KMS-11 (cell line): Measurements from ENCODE around the gene PBLD.
A peak's percentile ranks its signal among the peaks of the same experiment; 100 is the strongest.

ENCODE experiments used
- H2AFZ ChIP-seq: fragments of 200-600 bp; sonication (generic); 2 replicates; pipeline ENCODE4 v1.6.1; 2016; ENCODE audit warnings: antibody characterized with exemption, mixed run types, low read depth
- H3K27ac ChIP-seq: fragments of 200-600 bp; sonication (generic); 2 replicates; pipeline ENCODE4 v1.6.1; 2016; ENCODE audit warnings: mild to moderate bottlenecking, mixed run types
- H3K27me3 ChIP-seq: fragments of 200-600 bp; sonication (generic); 2 replicates; pipeline ENCODE4 v1.6.1; 2017; ENCODE audit warnings: mild to moderate bottlenecking, low read depth, mixed run types, moderate library complexity; ENCODE audit not compliant: insufficient read depth
- H3K36me3 ChIP-seq: fragments of 200-600 bp; sonication (generic); 2 replicates; pipeline ENCODE4 v1.6.1; 2017; ENCODE audit warnings: mild to moderate bottlenecking, mixed run types; ENCODE audit not compliant: insufficient read depth
- H3K4me1 ChIP-seq: fragments of 200-600 bp; sonication (generic); 2 replicates; pipeline ENCODE4 v1.6.1; 2016; ENCODE audit warnings: mild to moderate bottlenecking, low read depth, mixed run types; ENCODE audit not compliant: poor library complexity, severe bottlenecking
- H3K4me2 ChIP-seq: fragments of 200-600 bp; sonication (generic); 2 replicates; pipeline ENCODE4 v1.7.0; 2016; ENCODE audit warnings: mild to moderate bottlenecking, mixed run types
- H3K4me3 ChIP-seq: fragments of 200-600 bp; sonication (generic); IDR thresholded peaks from 2 replicates; pipeline ENCODE4 v1.6.1; 2017; ENCODE audit warnings: low read depth, low read length, mixed read lengths; ENCODE audit not compliant: insufficient read depth
- H3K79me2 ChIP-seq: fragments of 200-600 bp; sonication (generic); 2 replicates; pipeline ENCODE4 v1.6.1; 2016; ENCODE audit warnings: low read depth, mixed run types; ENCODE audit not compliant: insufficient read depth
- H3K9ac ChIP-seq: fragments of 200-600 bp; sonication (generic); 2 replicates; pipeline ENCODE4 v1.6.1; 2016; ENCODE audit warnings: mild to moderate bottlenecking, mixed run types
- H4K20me1 ChIP-seq: fragments of 200-600 bp; sonication (generic); 2 replicates; pipeline ENCODE4 v1.6.1; 2016; ENCODE audit warnings: mild to moderate bottlenecking, mixed run types; ENCODE audit not compliant: insufficient read depth
- CTCF ChIP-seq: fragments of 200-600 bp; sonication (generic); conservative IDR thresholded peaks from 2 replicates; pipeline ENCODE4 v1.6.1; 2017; ENCODE audit warnings: low read depth, mild to moderate bottlenecking, antibody characterized with exemption, low read length, moderate library complexity, mixed read lengths

Gene PBLD

GRCh38 chr10:68332259-68333057, at the start of gene PBLD:
Gene PBLD (minus strand): TSS chr10:68332928. CDS start chr10:68306844, 26,084 bp downstream.
- peak within 1 kb of the TSS; percentile 97; the same call in 1 of the 2 replicates for H2AFZ ChIP-seq
- peak within 1 kb of the TSS; percentile 38 for H3K4me3 ChIP-seq
- peak within 1 kb of the TSS; percentile 98 for H3K27ac ChIP-seq
- H3K27me3 ChIP-seq = no peaks in the 10 kb centered on the region
- TF ChIP-seq CTCF = peak; percentile 28; the same call in 1 of the 2 replicates
- peak within 1 kb of the TSS; percentile 87 for H3K4me2 ChIP-seq
- peak within 1 kb of the TSS; percentile 99 for H3K9ac ChIP-seq
- H3K79me2 ChIP-seq = peaks cover 59% of the 10 kb centered on the region
- H3K4me1 ChIP-seq = peaks cover 39% of the 10 kb centered on the region
- H3K36me3 ChIP-seq = no peaks in the 10 kb centered on the region
- peaks cover 46% of the 10 kb centered on the region for H4K20me1 ChIP-seq

- H3K79me2 ChIP-seq = no peaks in the 10 kb centered on the region
- no peaks in the 10 kb centered on the region for H4K20me1 ChIP-seq
- no peak overlapping the region for H3K9ac ChIP-seq
- TF ChIP-seq CTCF = no peak
- no peak overlapping the region for H3K4me3 ChIP-seq
- no peak overlapping the region for H2AFZ ChIP-seq
- H3K27me3 ChIP-seq = no peaks in the 10 kb centered on the region
- no peak overlapping the region for H3K4me2 ChIP-seq
- H3K27ac ChIP-seq = no peak overlapping the region
- no peaks in the 10 kb centered on the region for H3K36me3 ChIP-seq
- no peaks in the 10 kb centered on the region for H3K4me1 ChIP-seq
These were observed 38.9 kb upstream of the PBLD start for GRCh38 chr10:68371604-68372003.

DNA sequence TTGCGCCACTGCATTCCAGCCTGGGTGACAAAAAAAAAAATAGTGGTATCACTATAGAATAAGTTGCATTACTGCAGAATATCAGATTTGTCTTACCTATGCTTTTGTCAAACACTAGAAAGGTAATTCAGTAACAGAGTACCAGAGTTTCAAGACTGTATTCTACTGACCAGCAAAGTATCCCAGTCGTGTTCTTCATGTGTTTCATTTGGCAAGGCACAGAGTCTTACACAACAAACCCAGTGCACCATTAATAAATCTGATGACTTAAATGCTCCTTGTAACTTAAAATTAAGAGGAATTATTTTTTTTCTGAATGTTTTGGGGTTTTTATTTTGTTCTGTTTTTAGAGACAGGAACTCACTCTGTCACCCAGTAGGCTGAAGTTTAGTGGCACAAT, 34.4 kb upstream of the PBLD start:
- Histone ChIP-seq H3K27ac (no peak overlapping the region), H3K79me2 (no peaks in the 10 kb centered on the region), H3K4me1 (no peaks in the 10 kb centered on the region), H3K27me3 (no peaks in the 10 kb centered on the region), H3K9ac (no peak overlapping the region), H2AFZ (no peak overlapping the region), H4K20me1 (no peaks in the 10 kb centered on the region), H3K4me2 (no peak overlapping the region), H3K4me3 (no peak overlapping the region), H3K36me3 (no peaks in the 10 kb centered on the region)
- TF ChIP-seq CTCF = no peak

DNA sequence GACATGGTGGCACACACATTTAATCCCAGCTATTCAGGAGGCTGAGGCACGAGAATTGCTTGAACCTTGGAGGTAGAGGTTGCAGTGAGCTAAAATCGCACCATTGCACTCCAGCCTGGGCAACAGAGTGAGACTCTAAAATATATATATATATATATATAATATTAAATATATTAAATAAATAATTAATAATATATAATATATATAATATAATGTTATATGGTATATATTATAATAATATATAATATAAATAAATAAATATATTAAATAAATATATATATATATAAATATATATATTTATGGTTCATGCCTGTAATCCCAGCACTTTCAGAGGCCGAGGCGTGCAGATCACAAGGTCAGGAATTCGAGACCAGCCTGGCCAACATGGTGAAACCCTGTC, 33.9 kb upstream of the PBLD start:
- no peaks in the 10 kb centered on the region for H3K27me3 ChIP-seq
- no peaks in the 10 kb centered on the region for H3K79me2 ChIP-seq
- TF ChIP-seq CTCF = no peak
- no peaks in the 10 kb centered on the region for H3K4me1 ChIP-seq
- no peak overlapping the region for H3K4me2 ChIP-seq
- H4K20me1 ChIP-seq = no peaks in the 10 kb centered on the region
- no peak overlapping the region for H3K9ac ChIP-seq
- no peak overlapping the region for H3K27ac ChIP-seq
- no peak overlapping the region for H2AFZ ChIP-seq
- no peak overlapping the region for H3K4me3 ChIP-seq
- H3K36me3 ChIP-seq = no peaks in the 10 kb centered on the region
